T1000 (cell line): ENCODE measurements around the gene DAPK1.

Experiments
- DNase-seq: peaks from one replicate; lab custom pipeline; 2025; ENCODE audit warnings: mixed read lengths; lab: John Stamatoyannopoulos, UW

Gene DAPK1

GRCh38 chr9:87516926-87517290, 19.2 kb downstream of the DAPK1 start:
- no peak for DNase-seq

- DNase-seq = no peak
Observed at GRCh38 chr9:87517732-87518131, 20.1 kb downstream of the DAPK1 start.

- DNase-seq = no peak
Observed at GRCh38 chr9:87518702-87519335, 21.2 kb downstream of the DAPK1 start.

- no peak for DNase-seq
Observed at GRCh38 chr9:87519461-87519860, 21.8 kb downstream of the DAPK1 start.

- DNase-seq = no peak
Observed at GRCh38 chr9:87520172-87520683, 22.6 kb downstream of the DAPK1 start.

GRCh38 chr9:87521834-87522233, 24.2 kb downstream of the DAPK1 start:
- DNase-seq = no peak

GRCh38 chr9:87524061-87524460, 26.4 kb downstream of the DAPK1 start:
- DNase-seq = no peak

GRCh38 chr9:87525546-87526303, 28.1 kb downstream of the DAPK1 start:
- no peak for DNase-seq

GRCh38 chr9:87527211-87527916, 29.7 kb downstream of the DAPK1 start:
- DNase-seq = no peak

- DNase-seq = no peak
Observed at GRCh38 chr9:87528969-87529368, 31.3 kb downstream of the DAPK1 start.

GRCh38 chr9:87529671-87530070, 32.0 kb downstream of the DAPK1 start:
- no peak for DNase-seq

GRCh38 chr9:87530716-87531115, 33.0 kb downstream of the DAPK1 start:
- no peak for DNase-seq

GRCh38 chr9:87531370-87532295, 34.0 kb downstream of the DAPK1 start:
- no peak for DNase-seq

GRCh38 chr9:87533271-87533670, 35.6 kb downstream of the DAPK1 start:
- DNase-seq = no peak

- DNase-seq = no peak
Observed at GRCh38 chr9:87534036-87534435, 36.4 kb downstream of the DAPK1 start.

GRCh38 chr9:87534957-87535356, 37.3 kb downstream of the DAPK1 start:
- no peak for DNase-seq

GRCh38 chr9:87535817-87536539, 38.3 kb downstream of the DAPK1 start:
- DNase-seq = no peak

GRCh38 chr9:87537625-87538024, 40.0 kb downstream of the DAPK1 start:
- DNase-seq = no peak

- no peak for DNase-seq
Observed at GRCh38 chr9:87540444-87541105, 42.9 kb downstream of the DAPK1 start.

GRCh38 chr9:87541663-87542062, 44.0 kb downstream of the DAPK1 start:
- no peak for DNase-seq

- DNase-seq = no peak
Observed at GRCh38 chr9:87542141-87542540, 44.5 kb downstream of the DAPK1 start.
